Right ventricle myocardium superior (tissue), 1 donor: ENCODE measurements around the gene CACNA2D1. TPM values are rescaled to one million over a fixed set of nuclear protein-coding genes. Genes with fewer than 3 reads are reported as not detected.

Experiments
- ATAC-seq: fragments of 200-7000 bp; cut with Tn5 transposase; one replicate; pipeline ENCODE4 v1.9.1; 2020; ENCODE audit warnings: mild to moderate bottlenecking; ENCODE audit not compliant: poor library complexity
- DNase-seq: peaks from one replicate; pipeline ENCODE4 v3.0.0-alpha.2; 2020
- intact Hi-C: fragments of 100-400 bp; cut with DNase I; formaldehyde crosslinking; loops from one replicate; pipeline ENCODE4 v1.11.2; 2022
- total RNA-seq: library from RNA; stranded (reverse); fragmentation: NEBNext Ultra II Directional; extraction: Animal tissue kit (Norgen Biotek cat#: 25700); gene quantifications from one replicate; pipeline ENCODE4 v1.2.1, GENCODE V29; 2021
- donor health status: DM: no; HTN: yes; CAD: no; lungs with severe emphysema.

CACNA2D1 gene
- total RNA-seq, 1 donor from 2014 or later = 38.5 TPM

DNA sequence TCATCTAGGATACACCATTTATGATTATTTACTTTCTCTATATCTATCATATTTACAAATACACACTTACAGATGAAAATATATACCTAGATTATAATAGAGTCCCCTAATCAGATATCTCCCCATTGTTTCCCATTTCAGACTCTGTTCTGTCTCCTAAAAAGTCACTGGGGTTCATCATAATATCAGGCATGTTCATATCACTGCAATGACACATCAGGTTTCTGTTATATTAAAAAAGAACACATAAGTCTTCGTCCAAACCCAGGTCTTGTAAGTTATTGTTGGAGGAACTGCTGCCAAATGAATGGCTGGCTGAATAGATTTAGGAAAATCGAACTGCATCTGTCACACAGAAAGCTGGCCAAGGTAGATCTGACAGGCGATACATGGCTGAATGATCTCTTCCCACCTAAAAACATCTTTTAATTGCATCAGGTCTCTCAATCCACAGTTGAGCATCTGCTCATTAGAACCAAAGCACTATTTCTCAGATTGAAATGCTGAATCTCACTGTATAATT, 178.7 kb downstream of the CACNA2D1 start:
- intact Hi-C loops = no loop called here
- ATAC-seq (no peak), DNase-seq (no peak)

GRCh38 chr7:82263920-82264782, 179.4 kb downstream of the CACNA2D1 start:
- DNase-seq (no peak), ATAC-seq (no peak)
- intact Hi-C loops = no loop called here

- DNase-seq (no peak), ATAC-seq (peak; percentile 22)
- intact Hi-C loops = no loop called here
Observed at GRCh38 chr7:82258181-82258580, 185.4 kb downstream of the CACNA2D1 start.

DNA sequence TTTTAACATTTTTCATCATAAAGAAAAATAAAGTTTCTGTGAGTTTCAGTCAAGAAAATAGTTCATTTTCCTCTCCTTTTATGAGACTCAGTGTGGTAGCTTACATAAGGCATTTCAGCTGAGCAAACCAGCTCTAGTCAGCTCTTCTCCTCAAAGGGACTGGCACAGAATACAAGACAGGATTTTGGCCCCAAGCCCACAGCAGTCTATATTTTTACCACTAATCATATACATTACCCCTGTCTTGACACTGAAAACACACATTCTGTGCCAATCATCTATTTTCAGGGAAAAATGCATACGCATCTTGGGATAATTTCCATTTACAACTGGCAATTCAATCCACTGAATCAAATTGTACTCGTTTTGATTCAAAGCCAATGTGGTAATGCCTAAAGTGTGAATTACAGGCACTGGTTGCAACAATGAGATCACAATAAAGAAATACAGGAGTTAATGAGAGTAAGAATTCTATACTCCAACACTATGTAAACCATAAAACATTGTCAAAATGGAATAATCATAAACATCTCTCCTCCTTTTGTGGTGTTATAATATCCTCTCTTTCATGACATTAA, 186.4 kb downstream of the CACNA2D1 start:
- ATAC-seq = peak; percentile 55
- intact Hi-C loops = no loop called here

GRCh38 chr7:82255706-82256105, 187.9 kb downstream of the CACNA2D1 start:
- ATAC-seq (no peak), DNase-seq (no peak)
- intact Hi-C loops = no loop called here

More for the DNA sequence above, 186.4 kb downstream of the CACNA2D1 start:
- no peak for DNase-seq

DNA sequence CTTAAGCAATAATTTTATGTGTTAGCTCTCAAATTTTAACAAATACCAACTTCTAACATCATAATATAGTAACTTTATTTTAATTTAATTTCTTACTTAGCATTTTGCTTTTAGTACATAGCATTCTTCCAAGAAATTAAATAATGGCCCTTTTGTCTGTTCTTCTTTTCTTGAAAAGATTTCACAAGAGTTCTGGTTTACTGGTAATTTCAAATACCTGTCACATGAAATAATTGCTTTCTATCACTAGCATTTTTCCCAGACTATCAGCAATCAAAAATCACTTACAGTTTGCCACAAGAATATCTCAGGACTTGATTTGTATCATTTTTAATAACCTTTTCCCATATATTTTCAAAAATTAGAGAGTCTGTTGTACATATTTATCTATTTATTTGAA, 193.0 kb downstream of the CACNA2D1 start:
- ATAC-seq (peak; percentile 13), DNase-seq (no peak)
- intact Hi-C loops = no loop called here

DNA sequence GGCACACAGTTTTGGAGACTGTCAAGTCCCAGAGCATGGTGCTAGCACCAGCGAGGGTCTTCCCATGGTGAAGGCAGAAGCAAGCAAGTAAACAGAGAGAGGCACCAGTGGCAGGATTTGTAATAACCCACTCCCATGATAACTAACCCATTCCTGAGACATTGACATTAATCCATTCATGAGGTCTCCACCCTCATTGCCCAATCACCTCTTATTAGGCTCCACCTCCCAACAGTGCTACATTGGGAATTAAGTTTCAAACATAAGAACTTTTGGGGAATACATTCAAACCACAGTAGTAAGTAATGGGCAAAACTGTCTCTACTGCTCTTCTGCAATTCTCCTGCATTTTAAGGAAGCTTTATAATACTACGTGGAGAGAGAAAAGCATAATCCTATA, 193.6 kb downstream of the CACNA2D1 start:
- intact Hi-C loops = no loop called here
- DNase-seq (no peak), ATAC-seq (peak; percentile 45)

DNA sequence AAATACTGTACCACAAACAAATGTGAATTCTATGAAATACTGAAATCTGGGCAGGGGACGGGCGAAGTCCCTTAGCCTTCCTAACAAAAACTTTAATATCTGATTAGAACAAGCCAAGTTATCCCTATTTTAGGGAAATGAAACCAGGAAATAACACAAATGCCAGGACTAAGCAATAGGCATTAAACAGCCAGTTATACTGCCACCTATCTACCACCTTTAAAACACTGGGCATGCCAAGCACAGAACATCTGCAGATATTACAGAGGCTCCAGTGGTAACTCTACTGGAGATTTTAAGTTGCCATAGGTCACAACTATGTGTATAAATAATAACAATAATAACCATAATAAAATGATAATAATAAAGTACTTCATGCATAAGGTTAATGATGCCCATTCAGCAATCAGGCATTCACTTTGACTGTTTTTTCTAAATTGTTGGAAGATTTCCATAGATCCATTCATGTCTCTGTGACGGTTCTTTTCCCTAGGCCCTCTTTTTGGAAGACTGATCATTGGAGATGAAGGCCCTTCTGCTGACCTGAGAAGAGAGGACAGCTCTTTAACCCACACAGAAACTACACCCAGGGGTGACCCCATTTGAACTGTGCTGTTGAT, 195.7 kb downstream of the CACNA2D1 start:
- peak; percentile 54 for ATAC-seq
- no peak for DNase-seq
- intact Hi-C loops = no loop called here

GRCh38 chr7:82244947-82245517, 198.5 kb downstream of the CACNA2D1 start:
- intact Hi-C loops = no loop called here
- ATAC-seq = no peak
- no peak for DNase-seq

GRCh38 chr7:82241356-82241755, 202.2 kb downstream of the CACNA2D1 start:
- no peak for DNase-seq
- ATAC-seq = no peak
- intact Hi-C loops = no loop called here

DNA sequence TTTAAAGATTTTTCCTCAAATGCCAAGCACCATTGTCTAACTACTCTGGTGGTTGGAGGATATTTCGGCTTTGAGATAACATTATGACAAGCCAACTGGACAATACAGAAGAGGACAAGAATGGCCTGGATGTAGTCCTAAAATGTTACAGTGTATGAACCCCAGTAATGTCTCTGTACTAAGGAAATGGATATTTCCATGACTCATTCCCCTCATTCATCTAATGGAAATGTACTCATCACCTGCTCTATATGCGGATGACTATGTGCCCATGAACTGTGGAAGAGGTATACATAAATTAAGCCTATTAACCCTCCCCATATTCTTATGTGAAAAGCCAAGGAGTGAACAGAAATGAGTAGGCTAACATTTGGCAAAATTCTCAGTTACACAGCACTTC, 207.9 kb downstream of the CACNA2D1 start:
- DNase-seq (no peak), ATAC-seq (no peak)
- intact Hi-C loops = loop anchor here (5.0 to 10.0 kb wide), 2 partner anchors 249 to 337 kb away; no protein-coding TSS in a partner anchor

- DNase-seq (no peak), ATAC-seq (no peak)
- intact Hi-C loops = loop anchor here (5.0 to 10.0 kb wide), 3 partner anchors 208 to 338 kb away; partner anchors contain the start of gene CACNA2D1
Observed at GRCh38 chr7:82234457-82235049, 209.0 kb downstream of the CACNA2D1 start.

- ATAC-seq (no peak), DNase-seq (no peak)
- intact Hi-C loops = loop anchor here (5.0 to 10.0 kb wide), 2 partner anchors 211 to 254 kb away; partner anchors contain the start of gene CACNA2D1
Observed at GRCh38 chr7:82230811-82231581, 212.6 kb downstream of the CACNA2D1 start.

DNA sequence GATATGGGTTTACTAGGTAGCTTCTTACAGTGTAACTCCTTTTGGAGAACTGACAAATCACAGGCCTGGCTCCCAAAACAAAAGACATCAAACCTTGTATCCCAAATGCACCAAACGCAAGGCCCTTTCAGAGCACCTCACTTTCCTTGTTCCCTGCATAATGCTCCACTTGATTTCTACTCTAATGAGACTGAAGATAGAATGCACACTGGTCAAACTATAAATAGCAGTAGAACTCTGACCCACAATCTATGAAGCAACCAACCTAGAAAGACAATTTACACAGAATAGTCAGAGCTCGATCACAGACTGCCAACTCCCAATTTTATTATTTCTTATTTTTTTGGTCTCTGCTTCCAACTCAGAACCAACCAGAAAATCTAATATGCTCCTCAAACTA, 214.4 kb downstream of the CACNA2D1 start:
- DNase-seq (no peak), ATAC-seq (peak; percentile 83)
- intact Hi-C loops = no loop called here

GRCh38 chr7:82226191-82226590, 217.4 kb downstream of the CACNA2D1 start:
- no peak for DNase-seq
- intact Hi-C loops = no loop called here

DNA sequence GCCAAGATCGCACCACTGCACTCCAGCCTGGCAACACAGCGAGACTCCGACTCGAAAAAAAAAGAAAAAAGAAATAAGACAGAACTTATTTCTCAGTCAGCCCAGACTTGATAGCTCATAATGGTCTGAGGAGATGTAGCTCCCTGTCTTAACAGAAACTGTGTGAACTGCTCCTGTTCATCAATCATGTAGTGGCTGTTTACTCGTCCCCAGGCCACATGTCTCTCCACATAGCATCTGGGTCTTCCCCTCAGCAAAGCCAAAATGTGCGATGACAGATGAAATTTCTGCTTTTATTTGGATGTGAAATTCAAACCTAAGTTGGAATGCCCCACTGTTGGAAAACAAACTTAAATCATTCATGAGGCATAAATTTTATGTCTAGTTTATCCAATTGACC, 219.0 kb downstream of the CACNA2D1 start:
- no peak for ATAC-seq
- intact Hi-C loops = no loop called here
- DNase-seq = no peak

More at GRCh38 chr7:82226191-82226590, 217.4 kb downstream of the CACNA2D1 start:
- ATAC-seq = no peak

- intact Hi-C loops = no loop called here
- DNase-seq (no peak), ATAC-seq (no peak)
Observed at GRCh38 chr7:82223580-82223979, 220.0 kb downstream of the CACNA2D1 start.

DNA sequence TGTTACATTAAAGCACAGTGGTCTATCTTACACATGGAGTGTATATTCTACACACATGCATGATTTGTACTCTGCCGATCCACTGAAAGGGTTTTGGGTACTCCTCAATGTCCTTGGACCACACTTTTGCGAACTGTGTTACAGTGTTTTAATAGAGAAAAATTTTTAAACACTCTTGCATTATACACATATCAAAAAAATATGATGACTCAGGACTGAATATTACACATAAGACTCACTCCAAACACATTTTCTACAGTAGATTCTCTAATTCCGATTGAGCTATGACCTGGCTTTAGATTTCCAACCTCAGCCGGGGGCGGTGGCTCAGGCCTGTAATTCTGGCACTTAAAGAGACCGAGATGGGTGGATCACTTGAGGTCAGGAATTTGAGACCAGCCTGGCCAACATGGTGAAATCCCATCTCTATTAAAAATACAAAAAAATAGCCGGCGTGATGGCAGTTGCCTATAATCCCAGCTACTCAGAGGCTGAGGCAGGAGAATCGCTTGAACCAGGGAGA, 222.4 kb downstream of the CACNA2D1 start:
- DNase-seq = no peak
- intact Hi-C loops = no loop called here
- no peak for ATAC-seq
